WTC11 (cell line): ENCODE measurements around the gene METTL4. TPM values are rescaled to one million over a fixed set of nuclear protein-coding genes. Genes with fewer than 3 reads are reported as not detected.

Experiments used
- ATAC-seq: fragments of 200-7000 bp; cut with Tn5 transposase; 2 replicates; pipeline ENCODE4 v1.10.0; 2021; ENCODE audit warnings: mild to moderate bottlenecking, moderate library complexity
- Bru-seq: library from RNA; stranded (reverse); fragments of 400-500 nt; gene quantifications from one replicate; lab custom pipeline; 2021; lab: Mats Ljungman, UMichigan
- CTCF ChIA-PET: fragments of 300-600 bp; sonication (Branson Sonifier 250); formaldehyde crosslinking; loops from one replicate; lab custom pipeline; 2021; ENCODE audit warnings: antibody characterized with exemption; lab: Charles Lee
- POLR2A ChIA-PET: fragments of 350-600 bp; sonication (Branson Sonifier 250); formaldehyde crosslinking; loops from one replicate; lab custom pipeline; 2021; ENCODE audit warnings: antibody characterized with exemption; lab: Charles Lee
- DNase-seq: peaks from one replicate; pipeline ENCODE4 v3.0.0; 2021; ENCODE audit warnings: low spot score
- H3K27ac Mint-ChIP-seq: 2 replicates; pipeline ENCODE4 v1.8.0; 2021; ENCODE audit warnings: mixed read lengths
- H3K27me3 Mint-ChIP-seq: 2 replicates; pipeline ENCODE4 v1.8.0; 2021; ENCODE audit warnings: low read depth, mild to moderate bottlenecking, moderate library complexity, mixed read lengths
- H3K36me3 Mint-ChIP-seq: 2 replicates; pipeline ENCODE4 v1.8.0; 2021; ENCODE audit warnings: mixed read lengths
- H3K4me1 Mint-ChIP-seq: 2 replicates; pipeline ENCODE4 v1.8.0; 2022; ENCODE audit warnings: mixed read lengths
- H3K4me3 Mint-ChIP-seq: 2 replicates; pipeline ENCODE4 v1.8.0; 2021; ENCODE audit warnings: mild to moderate bottlenecking, moderate library complexity, mixed read lengths
- H3K9me3 Mint-ChIP-seq: 2 replicates; pipeline ENCODE4 v1.8.0; 2021; ENCODE audit warnings: mixed read lengths
- ATF1 ChIP-seq: sonication (generic); formaldehyde crosslinking; IDR thresholded peaks from 2 replicates; pipeline ENCODE4 v1.8.1; 2023; ENCODE audit warnings: mild to moderate bottlenecking, moderate library complexity, missing genetic modification reagents
- CREB1 ChIP-seq: sonication (generic); formaldehyde crosslinking; IDR thresholded peaks from 2 replicates; pipeline ENCODE4 v1.8.0; 2023; ENCODE audit warnings: mild to moderate bottlenecking, missing genetic modification reagents
- CREM ChIP-seq: sonication (generic); formaldehyde crosslinking; IDR thresholded peaks from 2 replicates; pipeline ENCODE4 v1.8.1; 2022; ENCODE audit warnings: mild to moderate bottlenecking, missing genetic modification reagents, moderate library complexity
- E2F4 ChIP-seq: sonication (generic); formaldehyde crosslinking; IDR thresholded peaks from 2 replicates; pipeline ENCODE4 v1.8.1; 2022; ENCODE audit warnings: low read depth, mild to moderate bottlenecking, moderate library complexity, missing genetic modification reagents, borderline replicate concordance
- E2F5 ChIP-seq: sonication (generic); formaldehyde crosslinking; IDR thresholded peaks from 2 replicates; pipeline ENCODE4 v1.8.1; 2022; ENCODE audit warnings: mild to moderate bottlenecking, moderate library complexity, missing genetic modification reagents
- ETV6 ChIP-seq: sonication (generic); formaldehyde crosslinking; IDR thresholded peaks from 2 replicates; pipeline ENCODE4 v1.8.1; 2022; ENCODE audit warnings: mild to moderate bottlenecking, missing genetic modification reagents
- FOXK1 ChIP-seq: sonication (generic); formaldehyde crosslinking; IDR thresholded peaks from 2 replicates; pipeline ENCODE4 v1.8.0; 2022; ENCODE audit warnings: mild to moderate bottlenecking, moderate library complexity, missing genetic modification reagents
- FOXP1 ChIP-seq: sonication (generic); formaldehyde crosslinking; IDR thresholded peaks from 2 replicates; pipeline ENCODE4 v1.8.0; 2022; ENCODE audit warnings: missing genetic modification reagents, mild to moderate bottlenecking, moderate library complexity, borderline replicate concordance
- GABPB1 ChIP-seq: sonication (generic); formaldehyde crosslinking; IDR thresholded peaks from 2 replicates; pipeline ENCODE4 v1.8.1; 2023; ENCODE audit warnings: mild to moderate bottlenecking, missing genetic modification reagents
- IRF1 ChIP-seq: sonication (generic); formaldehyde crosslinking; IDR thresholded peaks from 2 replicates; pipeline ENCODE4 v1.8.0; 2023; ENCODE audit warnings: missing genetic modification reagents
- MAX ChIP-seq: sonication (generic); formaldehyde crosslinking; IDR thresholded peaks from 2 replicates; pipeline ENCODE4 v1.8.0; 2022; ENCODE audit warnings: mild to moderate bottlenecking, missing genetic modification reagents
- NFE2L1 ChIP-seq: sonication (generic); formaldehyde crosslinking; IDR thresholded peaks from 2 replicates; pipeline ENCODE4 v1.8.1; 2023; ENCODE audit warnings: missing genetic modification reagents
- PREB ChIP-seq: sonication (generic); formaldehyde crosslinking; IDR thresholded peaks from 2 replicates; pipeline ENCODE4 v1.8.1; 2022; ENCODE audit warnings: mild to moderate bottlenecking, missing genetic modification reagents, moderate library complexity, borderline replicate concordance
- SP1 ChIP-seq: sonication (generic); formaldehyde crosslinking; conservative IDR thresholded peaks from 2 replicates; pipeline ENCODE4 v1.8.1; 2022; ENCODE audit warnings: missing genetic modification reagents
- TCF7 ChIP-seq: sonication (generic); formaldehyde crosslinking; IDR thresholded peaks from 2 replicates; pipeline ENCODE4 v1.8.0; 2022; ENCODE audit warnings: mild to moderate bottlenecking, low read depth, missing genetic modification reagents, moderate library complexity
- TEAD1 ChIP-seq: sonication (generic); formaldehyde crosslinking; IDR thresholded peaks from 2 replicates; pipeline ENCODE4 v1.8.0; 2022; ENCODE audit warnings: mild to moderate bottlenecking, missing genetic modification reagents
- ZNF121 ChIP-seq: sonication (generic); formaldehyde crosslinking; IDR thresholded peaks from 2 replicates; pipeline ENCODE4 v1.8.0; 2023; ENCODE audit warnings: missing genetic modification reagents
- long read RNA-seq, 3 experiments: library from RNA in 1 of 3; library from capped mRNA in 1 of 3; library from polyadenylated mRNA in 1 of 3; unstranded in 2 of 3; stranded (forward) in 1 of 3; transcript quantifications; one replicate each; pipeline ENCODE4 v2.0.0, GENCODE V29; 2021
- total RNA-seq: library from RNA; stranded (reverse); gene quantifications from 3 replicates; pipeline ENCODE4 v1.2.3, GENCODE V29; 2021
- TF ChIP-seq, protein P1 (sequence below): sonication (generic); formaldehyde crosslinking; IDR thresholded peaks from 2 replicates; pipeline ENCODE4 v1.8.1; 2023; ENCODE audit warnings: mild to moderate bottlenecking, moderate library complexity, missing genetic modification reagents
- TF ChIP-seq, protein P2 (sequence below): fragments of 250-450 bp; sonication (Bioruptor Pico); IDR thresholded peaks from 2 replicates; pipeline ENCODE4 v1.9.0; 2021; ENCODE audit warnings: mild to moderate bottlenecking, borderline replicate concordance
- TF ChIP-seq, protein P3 (sequence below): fragments of 250-450 bp; sonication (Bioruptor Pico); IDR thresholded peaks from 2 replicates; pipeline ENCODE4 v1.9.0; 2021; ENCODE audit warnings: mild to moderate bottlenecking

METTL4 gene
- total RNA-seq (9.8 to 14.7 TPM (median 10.5 TPM) in 3 replicates), Bru-seq, nascent RNA (percentile 75 among the genes with signal in this experiment)
- long read RNA-seq, experiment 1, transcript METTL4-203 (9 exons, 2,742 nt) = major isoform, 28 of 60 reads
- long read RNA-seq, experiment 1, partial matches to known transcripts = 7 of 60 reads
- long read RNA-seq, experiment 1, other reads (novel, unspliced or antisense) = 25 of 60 reads
- long read RNA-seq, experiment 2, transcript METTL4-203 (9 exons, 2,742 nt) = major isoform, 9 of 23 reads
- long read RNA-seq, experiment 2, partial matches to known transcripts = 5 of 23 reads
- long read RNA-seq, experiment 2, other reads (novel, unspliced or antisense) = 9 of 23 reads
- long read RNA-seq, experiment 3, partial matches to known transcripts = 0 of 7 reads
- long read RNA-seq, experiment 3, other reads (novel, unspliced or antisense) = 5 of 7 reads

DNA sequence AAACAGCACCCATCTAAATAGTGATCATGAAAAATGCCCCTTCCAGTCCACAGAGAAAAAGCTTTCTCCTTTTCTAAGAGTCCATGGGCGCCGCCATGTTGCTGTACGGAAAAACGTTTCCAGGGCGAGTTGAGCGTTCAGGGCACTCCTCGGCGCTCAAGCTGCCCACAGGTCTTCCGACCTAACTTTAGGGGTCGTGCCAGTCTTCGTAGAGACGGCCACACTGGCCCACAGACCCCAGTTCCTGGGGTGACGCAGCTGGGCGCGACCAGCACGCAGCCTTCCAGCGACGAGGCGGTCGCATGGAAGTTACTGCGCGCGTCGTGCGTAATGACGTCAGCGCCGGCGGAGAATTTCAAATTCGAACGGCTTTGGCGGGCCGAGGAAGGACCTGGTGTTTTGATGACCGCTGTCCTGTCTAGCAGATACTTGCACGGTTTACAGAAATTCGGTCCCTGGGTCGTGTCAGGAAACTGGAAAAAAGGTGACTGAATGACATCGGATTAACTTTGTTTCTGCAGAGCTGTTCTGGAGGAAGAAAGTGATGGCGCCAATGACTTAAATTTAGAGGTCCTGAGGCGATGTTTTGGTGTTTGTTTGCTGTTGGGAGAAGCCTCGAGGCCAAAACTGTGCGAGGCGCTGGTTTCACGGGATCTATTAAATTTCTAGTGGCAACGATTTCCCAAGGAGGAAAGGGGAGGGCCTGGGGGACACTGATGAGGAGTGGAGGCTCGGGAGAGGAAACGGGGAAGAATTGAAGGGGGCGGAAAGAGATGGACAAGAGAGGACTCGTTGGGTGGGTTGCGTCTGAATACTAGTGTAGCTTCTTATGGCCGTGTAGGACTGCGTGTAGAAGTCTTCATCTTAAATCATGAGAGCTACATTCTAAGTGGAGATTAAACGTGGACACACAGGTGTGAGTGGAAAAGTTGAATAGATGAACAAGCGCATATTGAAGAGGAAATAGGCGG lies at the start of gene METTL4, which contains the start of gene NDC80:
METTL4 (minus strand) TSS at position 306 of the 971 bp plus-strand sequence. CDS start 4,289 bp downstream, outside the sequence.
NDC80 (plus strand) TSS at position 358 of the 971 bp plus-strand sequence. CDS start 1,429 bp downstream, outside the sequence.
- ATAC-seq = peak; percentile 95
- DNase-seq = peak; percentile 84
- Mint-ChIP-seq H3K4me1 (peaks cover 26% of the 10 kb centered on the region), H3K4me3 (peak within 1 kb of the TSS; percentile 98), H3K36me3 (peaks cover 23% of the 10 kb centered on the region), H3K27me3 (no peaks in the 10 kb centered on the region), H3K27ac (peak within 1 kb of the TSS; percentile 99), H3K9me3 (no peaks in the 10 kb centered on the region)
- POLR2A ChIA-PET = interaction anchor here (0.6 kb wide), 1 partner anchor 680 kb away, joined by 3 read pairs; no protein-coding TSS in a partner anchor
- CTCF ChIA-PET = no interaction called here
- TF ChIP-seq E2F4 (CRISPR knock-in tag) (peak; percentile 98), NFE2L1 (CRISPR knock-in tag) (peak; percentile 83; the same call in 1 of the 2 replicates), MAX (CRISPR knock-in tag) (peak; percentile 88), TCF7 (CRISPR knock-in tag) (no peak), FOXP1 (CRISPR knock-in tag) (peak; percentile 82; the same call in 1 of the 2 replicates), TEAD1 (peak; percentile 68; the same call in 1 of the 2 replicates), ETV6 (0 out of 2 replicates have a peak, but pooled peaks have one; percentile 39), GABPB1 (CRISPR knock-in tag) (peak; percentile 89), SP1 (peak; percentile 79), E2F5 (CRISPR knock-in tag) (peak; percentile 86), FOXK1 (CRISPR knock-in tag) (peak; percentile 92), CREM (CRISPR knock-in tag) (peak; percentile 99), PREB (peak; percentile 93; the same call in 1 of the 2 replicates), ZNF121 (CRISPR knock-in tag) (no peak), ATF1 (CRISPR knock-in tag) (peak; percentile 94; the same call in 1 of the 2 replicates), CREB1 (CRISPR knock-in tag) (peak; percentile 86; the same call in 1 of the 2 replicates), IRF1 (CRISPR knock-in tag) (no peak)
- TF ChIP-seq, protein P1, sequence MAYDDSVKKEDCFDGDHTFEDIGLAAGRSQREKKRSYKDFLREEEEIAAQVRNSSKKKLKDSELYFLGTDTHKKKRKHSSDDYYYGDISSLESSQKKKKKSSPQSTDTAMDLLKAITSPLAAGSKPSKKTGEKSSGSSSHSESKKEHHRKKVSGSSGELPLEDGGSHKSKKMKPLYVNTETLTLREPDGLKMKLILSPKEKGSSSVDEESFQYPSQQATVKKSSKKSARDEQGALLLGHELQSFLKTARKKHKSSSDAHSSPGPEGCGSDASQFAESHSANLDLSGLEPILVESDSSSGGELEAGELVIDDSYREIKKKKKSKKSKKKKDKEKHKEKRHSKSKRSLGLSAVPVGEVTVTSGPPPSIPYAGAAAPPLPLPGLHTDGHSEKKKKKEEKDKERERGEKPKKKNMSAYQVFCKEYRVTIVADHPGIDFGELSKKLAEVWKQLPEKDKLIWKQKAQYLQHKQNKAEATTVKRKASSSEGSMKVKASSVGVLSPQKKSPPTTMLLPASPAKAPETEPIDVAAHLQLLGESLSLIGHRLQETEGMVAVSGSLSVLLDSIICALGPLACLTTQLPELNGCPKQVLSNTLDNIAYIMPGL (CRISPR knock-in tag) = peak; percentile 69; the same call in 1 of the 2 replicates
- TF ChIP-seq, protein P2, sequence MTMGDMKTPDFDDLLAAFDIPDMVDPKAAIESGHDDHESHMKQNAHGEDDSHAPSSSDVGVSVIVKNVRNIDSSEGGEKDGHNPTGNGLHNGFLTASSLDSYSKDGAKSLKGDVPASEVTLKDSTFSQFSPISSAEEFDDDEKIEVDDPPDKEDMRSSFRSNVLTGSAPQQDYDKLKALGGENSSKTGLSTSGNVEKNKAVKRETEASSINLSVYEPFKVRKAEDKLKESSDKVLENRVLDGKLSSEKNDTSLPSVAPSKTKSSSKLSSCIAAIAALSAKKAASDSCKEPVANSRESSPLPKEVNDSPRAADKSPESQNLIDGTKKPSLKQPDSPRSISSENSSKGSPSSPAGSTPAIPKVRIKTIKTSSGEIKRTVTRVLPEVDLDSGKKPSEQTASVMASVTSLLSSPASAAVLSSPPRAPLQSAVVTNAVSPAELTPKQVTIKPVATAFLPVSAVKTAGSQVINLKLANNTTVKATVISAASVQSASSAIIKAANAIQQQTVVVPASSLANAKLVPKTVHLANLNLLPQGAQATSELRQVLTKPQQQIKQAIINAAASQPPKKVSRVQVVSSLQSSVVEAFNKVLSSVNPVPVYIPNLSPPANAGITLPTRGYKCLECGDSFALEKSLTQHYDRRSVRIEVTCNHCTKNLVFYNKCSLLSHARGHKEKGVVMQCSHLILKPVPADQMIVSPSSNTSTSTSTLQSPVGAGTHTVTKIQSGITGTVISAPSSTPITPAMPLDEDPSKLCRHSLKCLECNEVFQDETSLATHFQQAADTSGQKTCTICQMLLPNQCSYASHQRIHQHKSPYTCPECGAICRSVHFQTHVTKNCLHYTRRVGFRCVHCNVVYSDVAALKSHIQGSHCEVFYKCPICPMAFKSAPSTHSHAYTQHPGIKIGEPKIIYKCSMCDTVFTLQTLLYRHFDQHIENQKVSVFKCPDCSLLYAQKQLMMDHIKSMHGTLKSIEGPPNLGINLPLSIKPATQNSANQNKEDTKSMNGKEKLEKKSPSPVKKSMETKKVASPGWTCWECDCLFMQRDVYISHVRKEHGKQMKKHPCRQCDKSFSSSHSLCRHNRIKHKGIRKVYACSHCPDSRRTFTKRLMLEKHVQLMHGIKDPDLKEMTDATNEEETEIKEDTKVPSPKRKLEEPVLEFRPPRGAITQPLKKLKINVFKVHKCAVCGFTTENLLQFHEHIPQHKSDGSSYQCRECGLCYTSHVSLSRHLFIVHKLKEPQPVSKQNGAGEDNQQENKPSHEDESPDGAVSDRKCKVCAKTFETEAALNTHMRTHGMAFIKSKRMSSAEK (CRISPR knock-in tag) = no peak
- TF ChIP-seq, protein P3, sequence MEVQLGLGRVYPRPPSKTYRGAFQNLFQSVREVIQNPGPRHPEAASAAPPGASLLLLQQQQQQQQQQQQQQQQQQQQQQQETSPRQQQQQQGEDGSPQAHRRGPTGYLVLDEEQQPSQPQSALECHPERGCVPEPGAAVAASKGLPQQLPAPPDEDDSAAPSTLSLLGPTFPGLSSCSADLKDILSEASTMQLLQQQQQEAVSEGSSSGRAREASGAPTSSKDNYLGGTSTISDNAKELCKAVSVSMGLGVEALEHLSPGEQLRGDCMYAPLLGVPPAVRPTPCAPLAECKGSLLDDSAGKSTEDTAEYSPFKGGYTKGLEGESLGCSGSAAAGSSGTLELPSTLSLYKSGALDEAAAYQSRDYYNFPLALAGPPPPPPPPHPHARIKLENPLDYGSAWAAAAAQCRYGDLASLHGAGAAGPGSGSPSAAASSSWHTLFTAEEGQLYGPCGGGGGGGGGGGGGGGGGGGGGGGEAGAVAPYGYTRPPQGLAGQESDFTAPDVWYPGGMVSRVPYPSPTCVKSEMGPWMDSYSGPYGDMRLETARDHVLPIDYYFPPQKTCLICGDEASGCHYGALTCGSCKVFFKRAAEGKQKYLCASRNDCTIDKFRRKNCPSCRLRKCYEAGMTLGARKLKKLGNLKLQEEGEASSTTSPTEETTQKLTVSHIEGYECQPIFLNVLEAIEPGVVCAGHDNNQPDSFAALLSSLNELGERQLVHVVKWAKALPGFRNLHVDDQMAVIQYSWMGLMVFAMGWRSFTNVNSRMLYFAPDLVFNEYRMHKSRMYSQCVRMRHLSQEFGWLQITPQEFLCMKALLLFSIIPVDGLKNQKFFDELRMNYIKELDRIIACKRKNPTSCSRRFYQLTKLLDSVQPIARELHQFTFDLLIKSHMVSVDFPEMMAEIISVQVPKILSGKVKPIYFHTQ = no peak
